GM23248 (cell line): Measurements from ENCODE around the gene KMT2A.

Experiments
- EZH2 ChIP-seq: fragments of 200-600 bp; sonication (generic); IDR thresholded peaks from 2 replicates; pipeline ENCODE4 v1.6.1; 2018; ENCODE audit warnings: antibody characterized with exemption, mild to moderate bottlenecking; ENCODE audit not compliant: insufficient read depth, poor library complexity, severe bottlenecking
- EZH2phosphoT487 ChIP-seq: fragments of 200-600 bp; sonication (generic); IDR thresholded peaks from 2 replicates; pipeline ENCODE4 v1.6.1; 2018; ENCODE audit warnings: antibody characterized with exemption, moderate library complexity, mild to moderate bottlenecking, low read depth; ENCODE audit not compliant: insufficient read depth

DNA sequence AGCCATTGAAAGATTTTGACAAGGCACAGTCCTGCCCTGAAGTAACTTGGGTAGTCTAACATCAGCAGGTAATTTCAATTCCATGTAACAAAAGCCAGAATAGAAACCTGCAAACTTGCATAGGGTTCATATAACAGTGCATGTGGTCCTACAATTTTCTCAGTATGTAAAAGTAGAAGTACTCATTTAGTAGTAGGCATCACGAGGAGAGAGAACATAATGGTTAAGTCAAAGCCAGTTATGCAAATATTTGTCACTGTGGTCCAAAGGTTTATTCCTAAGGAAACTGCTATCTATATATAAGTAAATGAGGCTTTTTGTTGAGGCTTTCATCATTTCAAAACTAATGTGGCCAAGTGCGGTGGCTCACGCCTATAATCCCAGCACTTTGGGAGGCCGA, 24.8 kb upstream of the KMT2A start:
- TF ChIP-seq EZH2phosphoT487 (no peak), EZH2 (no peak)
